ENCODE measurements around the gene PCDH1.
"Not testable (repeated sequence)": the region's sequence is repeated elsewhere in the genome, so short reads cannot be mapped to it uniquely, and the experiment has no call there.

Gene PCDH1

GRCh38 chr5:141826674-141827073, 51.5 kb downstream of the PCDH1 start:
- no peak for FAIRE-seq

DNA sequence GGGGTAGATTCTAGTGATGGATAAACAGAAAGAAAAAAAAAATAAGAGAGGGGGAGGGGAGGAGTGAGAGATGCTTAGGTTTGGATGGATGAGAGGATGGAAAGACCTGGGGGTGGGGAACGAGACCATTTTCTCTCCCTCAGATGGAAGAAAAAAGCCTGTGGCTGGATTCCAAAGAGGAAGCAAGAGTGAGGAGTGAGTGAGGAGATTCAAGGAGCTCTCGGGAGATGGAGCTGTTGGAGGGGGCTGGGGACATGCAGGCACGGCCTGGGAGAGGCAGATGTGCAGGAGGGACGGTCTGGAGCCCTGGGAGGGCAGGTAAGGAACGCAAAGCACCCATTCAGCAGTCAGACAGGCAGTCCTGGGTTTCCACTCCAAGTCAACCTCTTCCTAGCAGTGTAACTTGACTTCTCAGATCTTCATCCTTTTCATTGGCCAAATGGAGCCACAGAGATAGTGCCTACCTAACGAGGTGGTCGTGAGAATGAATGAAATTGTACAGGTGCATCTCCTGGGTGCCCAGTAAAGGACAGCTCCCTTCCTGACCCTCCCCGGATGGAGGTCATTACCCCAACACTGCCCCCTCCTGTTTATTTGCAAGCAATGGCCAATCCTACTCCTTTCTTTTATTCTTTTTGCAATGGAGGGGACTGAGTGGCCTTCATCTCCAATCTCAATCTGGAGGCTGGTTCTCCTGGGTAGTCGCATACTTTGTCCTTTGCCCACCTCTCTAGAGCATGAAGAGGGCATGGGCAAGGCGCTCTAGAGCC, 52.2 kb downstream of the PCDH1 start:
- FAIRE-seq: no peak

GRCh38 chr5:141825241-141825671, 53.0 kb downstream of the PCDH1 start:
- FAIRE-seq: no peak

GRCh38 chr5:141824717-141825116, 53.5 kb downstream of the PCDH1 start:
- FAIRE-seq: no peak

- FAIRE-seq: no peak
These were observed 55.2 kb downstream of the PCDH1 start for GRCh38 chr5:141823056-141823455.

- no peak for FAIRE-seq
These were observed 56.1 kb downstream of the PCDH1 start for GRCh38 chr5:141822144-141822543.

DNA sequence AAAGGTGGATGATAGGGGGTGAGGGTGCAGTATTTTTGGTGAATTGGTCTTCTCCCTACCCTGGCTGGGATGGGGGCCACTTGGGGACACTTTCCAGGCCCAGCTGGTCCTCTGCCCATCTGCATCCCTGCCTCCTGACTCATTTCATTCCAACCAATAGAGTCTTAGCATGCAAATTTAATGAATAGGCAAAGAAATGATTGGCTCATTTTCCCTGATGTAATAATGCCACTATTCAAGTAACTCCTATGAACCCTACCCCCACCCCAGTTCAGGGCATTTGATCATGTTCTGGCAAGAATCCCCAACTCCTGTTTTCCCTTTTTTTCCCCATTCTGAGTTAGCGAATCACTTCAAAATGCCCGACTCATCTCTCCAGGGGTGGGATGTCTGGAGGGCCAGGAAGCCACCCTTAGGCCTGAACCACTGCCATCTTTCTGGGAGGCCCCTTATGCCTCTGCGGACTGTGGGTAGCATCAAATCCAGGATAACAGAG, 56.7 kb downstream of the PCDH1 start:
- peak; percentile 99 for FAIRE-seq

- FAIRE-seq: not testable (repeated sequence)
These were observed 57.5 kb downstream of the PCDH1 start for GRCh38 chr5:141820686-141821085.

DNA sequence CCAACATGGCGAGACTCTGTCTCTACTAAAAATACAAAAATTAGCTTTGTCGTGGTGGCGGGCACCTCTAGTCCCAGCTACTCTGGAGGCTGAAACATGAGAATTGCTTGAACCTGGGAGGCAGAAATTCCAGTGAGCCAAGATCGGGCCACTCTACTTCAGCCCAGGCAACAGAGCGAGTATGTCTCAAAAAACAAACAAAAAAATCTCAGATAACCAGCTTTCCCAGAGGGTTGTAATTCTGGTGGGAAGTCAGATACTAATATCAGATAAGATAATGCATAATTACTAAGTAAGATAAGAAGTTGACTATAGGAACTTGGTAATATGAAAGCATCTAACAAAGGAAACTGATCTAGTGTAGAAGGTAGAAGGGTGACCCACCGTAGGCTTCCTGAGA, 60.6 kb downstream of the PCDH1 start:
- no peak for FAIRE-seq

DNA sequence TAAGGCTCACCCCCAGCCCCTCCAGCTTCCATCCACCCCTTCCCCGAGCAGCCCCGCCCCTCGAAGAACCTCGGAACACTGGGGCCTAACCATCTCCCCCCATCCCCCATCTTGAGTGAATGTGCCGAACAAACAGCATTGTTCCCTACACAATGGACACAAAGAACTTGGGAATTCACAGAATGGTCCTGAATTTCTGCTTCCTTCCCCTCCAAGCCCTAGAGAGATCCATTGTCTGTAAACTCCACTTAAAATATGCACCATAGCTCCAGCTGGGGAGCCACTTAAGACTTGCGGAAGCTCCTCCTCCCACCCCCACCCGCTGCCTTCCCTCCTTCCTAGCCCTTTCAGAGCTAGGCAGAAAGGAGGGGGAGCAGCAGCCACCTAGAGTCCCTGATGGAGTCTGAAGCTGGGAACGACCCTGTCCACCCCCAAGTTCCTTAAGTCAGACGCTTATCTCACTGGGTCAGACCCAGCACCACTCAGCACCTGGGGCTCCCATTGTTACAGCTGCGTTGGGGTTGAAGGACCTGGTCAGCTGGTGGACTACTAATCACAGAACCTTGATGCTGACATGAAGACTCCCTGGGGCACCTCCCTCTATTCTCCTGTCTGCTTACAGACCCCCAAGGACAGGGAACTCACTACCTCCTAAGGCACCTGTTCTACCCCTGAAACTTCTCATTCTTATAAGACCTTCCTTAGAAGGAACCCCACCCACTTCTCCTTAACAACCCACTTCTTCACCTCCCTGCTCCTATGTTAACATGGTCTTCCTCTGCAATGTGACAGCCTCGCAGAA, 61.4 kb downstream of the PCDH1 start:
- no peak for FAIRE-seq

DNA sequence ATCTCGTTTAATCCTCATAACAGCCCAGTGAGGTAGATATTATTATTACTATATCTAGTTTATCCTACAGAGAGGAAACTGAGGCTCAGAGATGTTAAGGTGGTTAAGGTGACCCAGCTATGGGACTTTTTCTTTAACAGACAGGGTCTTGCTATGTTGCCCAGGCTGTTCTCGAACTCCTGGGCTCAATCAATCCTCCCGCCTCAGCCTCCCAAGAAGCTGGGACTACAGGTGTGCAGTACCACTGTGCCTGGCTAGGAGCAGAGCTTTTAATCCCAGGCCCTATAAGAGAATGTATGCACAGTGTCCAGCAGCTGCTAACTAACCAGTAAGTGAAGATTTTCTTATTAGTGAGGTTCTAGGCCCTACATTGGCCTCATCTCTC, 62.4 kb downstream of the PCDH1 start:
- FAIRE-seq: no peak

DNA sequence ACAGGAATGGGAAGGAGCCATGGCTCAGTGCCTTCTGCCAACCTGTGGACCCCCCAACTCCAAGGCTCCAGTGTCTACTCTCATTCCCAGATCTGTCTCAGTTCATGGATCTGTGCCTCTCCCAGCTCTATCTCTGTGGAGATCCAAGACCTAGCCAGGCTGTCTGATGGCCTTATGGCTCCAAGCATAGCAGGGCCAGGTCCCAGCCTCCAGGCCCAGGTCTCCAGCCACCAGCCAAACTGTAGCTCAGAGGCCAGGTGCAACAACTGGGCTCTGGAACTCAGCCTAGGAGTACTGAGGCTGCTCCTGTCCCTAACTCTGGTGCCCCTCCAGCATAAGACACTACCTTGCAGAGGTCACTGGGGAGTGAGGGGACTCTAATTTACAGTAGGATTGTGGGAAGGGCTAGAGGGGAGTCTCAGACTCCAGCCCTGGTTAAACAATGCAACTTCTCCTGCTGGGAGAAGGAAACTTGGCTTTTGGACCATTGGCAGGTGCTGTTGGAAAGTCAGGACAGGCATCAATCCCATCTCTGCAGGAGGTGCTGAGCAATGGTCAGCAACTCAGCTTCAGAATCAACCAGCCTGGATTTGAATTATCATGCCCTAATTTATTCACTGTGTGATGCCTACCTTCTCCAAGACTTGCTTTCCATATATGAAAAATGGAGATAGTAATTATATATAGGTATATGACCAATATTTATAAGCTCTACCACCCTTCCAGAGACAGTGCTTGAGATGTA, 63.0 kb downstream of the PCDH1 start:
- no peak for FAIRE-seq

DNA sequence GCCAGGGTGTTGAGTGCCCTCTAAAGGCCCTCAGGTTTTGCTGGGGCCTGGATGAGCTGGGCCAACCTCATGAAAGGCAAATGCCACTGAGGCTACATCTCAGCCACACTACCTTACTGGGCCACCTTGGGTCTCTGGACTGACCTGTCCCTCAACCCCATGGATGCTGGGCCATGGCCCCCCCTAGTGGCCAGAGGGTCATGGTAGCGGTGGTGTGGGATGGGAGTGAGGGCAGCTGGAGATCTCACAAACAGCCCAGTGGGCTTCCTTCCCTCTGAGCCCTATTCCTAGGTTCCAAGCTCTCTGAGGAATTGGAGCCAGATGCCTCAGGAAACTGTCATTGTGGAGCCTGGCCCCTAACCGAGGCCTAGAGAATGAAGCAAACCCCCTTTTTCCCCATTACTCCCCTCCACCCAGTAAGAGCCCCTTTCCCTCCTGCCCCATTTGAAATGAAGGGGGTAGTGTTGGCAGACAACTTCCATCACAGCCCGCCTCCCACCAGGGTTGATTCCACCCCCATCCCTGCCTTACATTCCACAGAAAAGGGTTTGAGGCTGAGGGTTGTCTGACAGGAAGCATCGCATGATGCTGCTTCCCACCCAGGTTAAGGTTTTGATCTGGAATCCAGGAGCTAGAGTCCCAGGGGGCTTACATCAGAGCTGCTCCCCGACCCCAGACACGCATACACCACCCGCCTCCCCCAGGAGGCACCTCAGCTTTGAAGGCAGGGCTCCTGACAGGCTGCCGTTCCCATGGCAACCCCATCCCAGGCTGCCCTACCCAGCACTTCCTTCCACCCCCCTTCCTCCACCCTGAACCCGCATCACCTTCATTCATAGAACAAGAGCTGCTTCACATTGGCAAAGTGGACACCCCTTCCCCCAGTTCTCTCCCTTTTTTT, 63.9 kb downstream of the PCDH1 start:
- FAIRE-seq: no peak

- FAIRE-seq: no peak
These were observed 65.7 kb downstream of the PCDH1 start for GRCh38 chr5:141812512-141812911.

DNA sequence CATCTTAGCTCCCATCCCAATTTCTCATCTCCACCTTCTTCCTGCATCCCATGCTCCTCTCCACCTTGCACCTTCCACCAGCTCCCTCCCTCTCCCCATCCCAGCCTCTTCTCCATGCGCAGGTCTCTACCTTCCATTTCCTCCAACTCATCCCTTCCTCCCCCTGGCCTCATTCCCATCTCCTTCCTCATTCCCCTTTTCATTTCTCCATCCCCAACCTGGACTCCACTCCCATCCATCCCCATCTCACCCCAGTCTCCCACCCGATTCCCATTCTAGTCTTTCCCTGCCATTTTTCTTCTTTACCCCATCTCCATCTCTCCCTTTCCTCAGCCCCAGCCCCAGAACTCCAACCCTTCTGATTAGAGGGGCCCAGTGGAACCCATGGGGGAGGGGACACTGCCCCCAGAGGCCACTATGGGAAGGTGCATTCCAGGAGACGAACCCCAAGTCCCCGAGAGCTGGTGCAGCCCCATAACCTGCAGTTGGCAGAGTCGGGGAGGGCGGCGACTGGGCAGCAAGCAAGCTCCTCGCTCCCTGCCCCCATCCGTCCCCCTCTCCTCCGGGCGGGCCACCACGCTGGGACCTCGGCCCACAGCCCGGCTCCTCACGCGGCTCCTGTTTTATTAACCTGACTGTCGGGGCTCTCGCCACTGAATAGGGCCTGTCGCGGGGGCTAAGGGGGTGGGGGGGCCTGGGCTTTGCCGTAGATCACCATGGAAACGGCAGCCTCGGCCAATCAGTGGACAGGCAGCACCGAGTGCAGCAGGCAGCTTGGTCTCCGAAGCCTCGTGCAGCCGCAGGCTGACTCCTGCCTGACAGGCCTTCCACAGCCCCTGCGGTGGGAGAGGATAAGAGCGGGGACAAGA, 66.7 kb downstream of the PCDH1 start:
- FAIRE-seq: no peak

DNA sequence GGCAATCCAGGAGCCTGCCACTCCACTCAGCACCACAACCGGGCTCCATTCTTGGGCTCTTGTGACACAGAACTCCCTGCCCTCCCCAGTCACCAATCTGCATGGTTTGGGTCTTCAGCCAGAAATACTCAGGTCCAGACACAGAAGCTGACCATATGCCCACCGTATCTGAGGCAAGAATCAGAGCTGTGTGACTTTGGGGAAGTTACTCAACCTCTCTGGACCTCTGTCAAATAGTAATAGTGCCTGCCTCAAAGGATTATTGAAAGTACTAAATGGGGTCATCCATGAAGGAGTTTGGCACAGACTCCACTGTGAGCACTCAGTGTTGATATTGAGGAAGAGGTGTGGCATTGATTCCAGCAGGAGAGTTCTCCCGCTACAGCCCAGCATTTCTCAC, 67.5 kb downstream of the PCDH1 start:
- no peak for FAIRE-seq

- FAIRE-seq: no peak
These were observed 68.7 kb downstream of the PCDH1 start for GRCh38 chr5:141809380-141810096.

- FAIRE-seq: no peak
These were observed 69.4 kb downstream of the PCDH1 start for GRCh38 chr5:141808857-141809256.

DNA sequence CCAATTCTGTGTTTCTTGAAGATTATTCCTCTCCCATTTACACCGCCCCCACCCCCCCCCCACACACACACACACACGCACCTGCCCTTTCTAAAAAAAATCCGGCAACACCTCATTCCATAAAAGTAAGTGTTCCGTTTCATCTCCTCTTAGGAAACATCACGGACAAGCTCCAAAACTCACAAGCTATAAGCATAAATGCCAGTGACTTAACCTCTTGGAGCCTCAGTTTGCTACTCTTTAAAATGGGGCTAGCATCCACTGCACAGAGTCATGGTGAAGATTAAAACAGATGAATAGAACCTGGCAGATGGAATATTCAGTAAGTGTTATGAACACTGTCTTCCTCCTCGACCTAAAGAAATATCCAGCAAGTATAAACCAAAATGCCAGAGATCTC, 70.5 kb downstream of the PCDH1 start:
- no peak for FAIRE-seq

DNA sequence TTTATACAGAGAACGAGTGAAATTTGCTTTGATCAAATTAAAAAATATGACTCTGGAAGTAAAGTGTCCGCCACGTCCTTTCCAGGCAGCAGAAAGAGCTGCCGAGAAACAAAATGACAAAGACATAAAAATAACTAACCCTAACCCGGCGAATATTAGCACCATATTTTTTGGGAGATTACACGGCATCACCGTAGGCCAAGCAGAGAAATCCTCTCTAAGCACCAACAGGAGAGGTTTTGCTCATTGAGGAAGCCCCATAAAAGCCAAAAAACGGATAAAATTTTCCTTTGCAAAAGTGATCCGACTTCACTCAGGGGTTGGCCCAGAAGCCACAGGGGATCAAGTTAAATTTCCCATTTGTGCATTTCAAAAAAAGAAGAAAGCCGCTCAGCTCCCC, 70.9 kb downstream of the PCDH1 start:
- no peak for FAIRE-seq

GRCh38 chr5:141806626-141807025, 71.6 kb downstream of the PCDH1 start:
- no peak for FAIRE-seq
